ENCODE measurements around the gene GNL1. TPM values are rescaled to one million over a fixed set of nuclear protein-coding genes. Genes with fewer than 3 reads are reported as not detected.

GNL1 gene
- total RNA-seq, 1 experiment from 2014 or later = 81.3 TPM

DNA sequence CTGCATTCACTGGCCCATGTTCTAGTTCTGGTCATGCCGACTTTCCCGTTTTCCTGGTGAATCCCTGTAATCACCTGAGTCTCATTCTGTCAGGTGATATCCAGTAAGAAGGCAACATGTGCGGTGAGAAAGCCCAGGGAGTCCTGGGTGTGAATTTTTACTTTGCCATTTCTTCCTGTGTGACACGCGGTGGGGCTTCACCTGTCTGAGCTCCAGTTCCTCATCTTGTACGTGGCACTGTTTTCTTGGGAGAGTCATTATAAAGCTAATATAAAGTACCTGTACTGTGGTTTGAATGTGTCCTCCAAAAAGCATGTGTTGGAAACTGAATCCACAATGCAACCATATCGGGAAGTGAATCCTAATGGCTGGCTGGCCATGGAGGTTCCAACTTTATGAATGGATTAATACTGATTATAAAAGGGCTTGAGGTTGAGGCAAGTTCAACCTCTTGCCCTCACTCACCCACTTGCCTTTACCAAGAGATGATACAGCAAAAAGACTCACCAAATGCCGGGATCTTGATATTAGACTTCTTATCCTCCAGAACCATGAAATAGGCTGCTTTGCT, 61.9 kb downstream of the GNL1 start:
- intact Hi-C loops (cut with micrococcal nuclease; ENCODE audit: unreplicated experiment) = no loop called here
- H3K36me3 Mint-ChIP-seq (ENCODE audit: insufficient read depth, unreplicated experiment) = peaks cover 50% of the 10 kb centered on the region
- H3K9me3 Mint-ChIP-seq (ENCODE audit: low read depth, unreplicated experiment) = no peaks in the 10 kb centered on the region
- no TSS peak for BruUV-seq (replicated peaks)
- no peak overlapping the region for H3K27ac Mint-ChIP-seq (ENCODE audit: unreplicated experiment)
- DNase-seq = no peak
- H3K4me1 Mint-ChIP-seq (ENCODE audit: low read depth, unreplicated experiment) = peaks cover 27% of the 10 kb centered on the region
- CTCF ChIA-PET = interaction anchor here (0.7 to 1.4 kb wide), 2 partner anchors 27 to 48 kb away, joined by 3 read pairs; no protein-coding TSS in a partner anchor
- no peaks in the 10 kb centered on the region for H3K27me3 Mint-ChIP-seq (ENCODE audit: unreplicated experiment)
- TF ChIP-seq, protein P1, sequence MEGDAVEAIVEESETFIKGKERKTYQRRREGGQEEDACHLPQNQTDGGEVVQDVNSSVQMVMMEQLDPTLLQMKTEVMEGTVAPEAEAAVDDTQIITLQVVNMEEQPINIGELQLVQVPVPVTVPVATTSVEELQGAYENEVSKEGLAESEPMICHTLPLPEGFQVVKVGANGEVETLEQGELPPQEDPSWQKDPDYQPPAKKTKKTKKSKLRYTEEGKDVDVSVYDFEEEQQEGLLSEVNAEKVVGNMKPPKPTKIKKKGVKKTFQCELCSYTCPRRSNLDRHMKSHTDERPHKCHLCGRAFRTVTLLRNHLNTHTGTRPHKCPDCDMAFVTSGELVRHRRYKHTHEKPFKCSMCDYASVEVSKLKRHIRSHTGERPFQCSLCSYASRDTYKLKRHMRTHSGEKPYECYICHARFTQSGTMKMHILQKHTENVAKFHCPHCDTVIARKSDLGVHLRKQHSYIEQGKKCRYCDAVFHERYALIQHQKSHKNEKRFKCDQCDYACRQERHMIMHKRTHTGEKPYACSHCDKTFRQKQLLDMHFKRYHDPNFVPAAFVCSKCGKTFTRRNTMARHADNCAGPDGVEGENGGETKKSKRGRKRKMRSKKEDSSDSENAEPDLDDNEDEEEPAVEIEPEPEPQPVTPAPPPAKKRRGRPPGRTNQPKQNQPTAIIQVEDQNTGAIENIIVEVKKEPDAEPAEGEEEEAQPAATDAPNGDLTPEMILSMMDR (IDR thresholded peaks at IDR 0.05; ENCODE audit: unreplicated experiment) = no peak
- no peak overlapping the region for H3K4me3 Mint-ChIP-seq (ENCODE audit: low read depth, unreplicated experiment)

DNA sequence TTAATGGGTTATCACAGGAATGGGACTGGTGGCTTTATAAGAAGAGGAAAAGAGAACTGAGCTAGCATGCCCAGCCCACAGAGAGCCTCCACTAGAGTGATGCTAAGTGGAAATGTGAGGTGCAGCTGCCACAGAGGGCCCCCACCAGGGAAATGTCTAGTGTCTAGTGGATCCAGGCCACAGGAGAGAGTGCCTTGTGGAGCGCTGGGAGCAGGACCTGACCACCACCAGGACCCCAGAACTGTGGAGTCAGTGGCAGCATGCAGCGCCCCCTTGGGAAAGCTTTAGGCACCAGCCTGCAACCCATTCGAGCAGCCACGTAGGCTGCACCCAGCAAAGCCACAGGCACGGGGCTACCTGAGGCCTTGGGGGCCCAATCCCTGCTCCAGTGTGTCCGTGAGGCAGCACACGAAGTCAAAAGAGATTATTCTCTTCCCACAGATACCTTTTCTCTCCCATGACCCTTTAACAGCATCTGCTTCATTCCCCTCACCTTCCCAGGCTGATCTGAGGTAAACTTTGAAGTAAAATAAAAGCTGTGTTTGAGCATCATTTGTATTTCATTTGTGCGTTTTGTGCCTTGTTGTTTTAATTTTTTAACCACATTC, 62.5 kb downstream of the GNL1 start:
- intact Hi-C loops (cut with micrococcal nuclease; ENCODE audit: unreplicated experiment) = no loop called here
- no peaks in the 10 kb centered on the region for H3K9me3 Mint-ChIP-seq (ENCODE audit: low read depth, unreplicated experiment)
- no peak for DNase-seq
- BruUV-seq (replicated peaks) = no TSS peak
- no peak overlapping the region for H3K4me3 Mint-ChIP-seq (ENCODE audit: low read depth, unreplicated experiment)
- H3K27ac Mint-ChIP-seq (ENCODE audit: unreplicated experiment) = no peak overlapping the region
- TF ChIP-seq, protein P1 (IDR thresholded peaks at IDR 0.05; ENCODE audit: unreplicated experiment) = peak; percentile 22
- H3K4me1 Mint-ChIP-seq (ENCODE audit: low read depth, unreplicated experiment) = peaks cover 27% of the 10 kb centered on the region
- CTCF ChIA-PET = interaction anchor here (0.7 to 1.4 kb wide), 2 partner anchors 27 to 49 kb away, joined by 3 read pairs; no protein-coding TSS in a partner anchor
- no peaks in the 10 kb centered on the region for H3K27me3 Mint-ChIP-seq (ENCODE audit: unreplicated experiment)
- peaks cover 55% of the 10 kb centered on the region for H3K36me3 Mint-ChIP-seq (ENCODE audit: insufficient read depth, unreplicated experiment)

DNA sequence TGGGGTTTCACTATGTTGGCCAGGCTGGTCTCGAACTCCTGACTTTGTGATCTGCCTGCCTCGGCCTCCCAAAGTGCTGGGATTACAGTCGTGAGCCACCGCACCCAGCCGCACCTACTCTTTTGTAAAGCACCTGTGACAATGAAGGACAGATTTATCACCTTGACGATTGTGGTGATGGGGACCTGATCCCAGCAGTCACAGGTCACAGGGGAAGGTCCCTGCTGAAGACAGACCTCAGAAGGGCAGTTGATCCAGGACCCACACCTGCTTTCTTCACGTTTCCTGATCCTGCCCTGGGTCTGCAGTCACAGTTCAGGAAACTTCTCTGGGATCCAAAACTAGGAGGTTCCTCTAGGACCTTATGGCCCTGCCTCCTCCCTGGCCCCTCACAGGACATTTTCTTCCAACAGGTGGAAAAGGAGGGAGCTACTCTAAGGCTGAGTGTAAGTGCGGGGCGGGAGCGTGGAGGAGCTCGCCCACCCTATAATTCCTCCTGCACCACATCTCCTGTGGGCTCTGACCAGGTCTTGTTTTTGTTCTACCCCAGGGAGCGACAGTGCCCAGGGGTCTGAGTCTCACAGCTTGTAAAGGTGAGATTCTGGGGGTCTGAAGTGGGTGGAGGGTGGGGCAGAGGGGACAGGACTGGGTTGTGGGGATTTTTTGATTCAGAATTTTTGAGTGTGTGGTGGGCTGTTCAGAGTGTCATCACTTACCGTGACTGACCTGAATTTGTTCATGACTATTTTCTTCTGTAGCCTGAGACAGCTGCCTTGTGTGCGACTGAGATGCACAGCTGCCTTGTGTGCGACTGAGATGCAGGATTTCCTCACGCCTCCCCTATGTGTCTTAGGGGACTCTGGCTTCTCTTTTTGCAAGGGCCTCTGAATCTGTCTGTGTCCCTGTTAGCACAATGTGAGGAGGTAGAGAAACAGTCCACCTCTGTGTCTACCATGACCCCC, 64.0 kb downstream of the GNL1 start:
- no TSS peak for BruUV-seq (replicated peaks)
- Mint-ChIP-seq H3K36me3 (ENCODE audit: insufficient read depth, unreplicated experiment) (peaks cover 55% of the 10 kb centered on the region), H3K27me3 (ENCODE audit: unreplicated experiment) (peaks cover 10% of the 10 kb centered on the region), H3K27ac (ENCODE audit: unreplicated experiment) (no peak overlapping the region), H3K9me3 (ENCODE audit: low read depth, unreplicated experiment) (no peaks in the 10 kb centered on the region), H3K4me3 (ENCODE audit: low read depth, unreplicated experiment) (no peak overlapping the region), H3K4me1 (ENCODE audit: low read depth, unreplicated experiment) (peaks cover 24% of the 10 kb centered on the region)
- CTCF ChIA-PET = no interaction called here
- TF ChIP-seq, protein P1 (IDR thresholded peaks at IDR 0.05; ENCODE audit: unreplicated experiment) = no peak
- DNase-seq = no peak
- intact Hi-C loops (cut with micrococcal nuclease; ENCODE audit: unreplicated experiment) = no loop called here

Small RNA genes within 50 kb of the gene (microRNA-seq; reads per million reads assigned to microRNA genes)
- gene MIR877 = 1,036 reads per million, percentile 84 among the genes with 10 or more reads in this experiment

Other genes with a start within 250 kb of the GNL1 start
- 22.0 and 22.3 TPM in 2 replicates for gene TRIM39, start 229.6 kb downstream of the GNL1 start, total RNA-seq (2022)
- 53.3 and 64.2 TPM in 2 replicates for gene RPP21, start 211.3 kb downstream of the GNL1 start, total RNA-seq (2022)
- gene HLA-E, start 67.0 kb downstream of the GNL1 start, total RNA-seq (2022) = 161 and 230 TPM in 2 replicates
- 21.0 and 21.5 TPM in 2 replicates for gene PRR3, start 806 bp upstream of the GNL1 start, total RNA-seq (2022)
- gene ABCF1, start 15.0 kb upstream of the GNL1 start, total RNA-seq (2022) = 88.3 and 92.4 TPM in 2 replicates
- 119 and 134 TPM in 2 replicates for gene PPP1R10, start 60.8 kb upstream of the GNL1 start, total RNA-seq (2022)
- 103 and 107 TPM in 2 replicates for gene MRPS18B, start 61.4 kb upstream of the GNL1 start, total RNA-seq (2022)
- gene ATAT1, start 70.4 kb upstream of the GNL1 start, total RNA-seq (2022) = 23.0 and 30.0 TPM in 2 replicates
- 25.3 and 32.4 TPM in 2 replicates for gene C6orf136, start 90.6 kb upstream of the GNL1 start, total RNA-seq (2022)
- gene DHX16, start 116.5 kb upstream of the GNL1 start, total RNA-seq (2022) = 51.6 and 55.6 TPM in 2 replicates
- 22.0 and 28.2 TPM in 2 replicates for gene PPP1R18, start 130.2 kb upstream of the GNL1 start, total RNA-seq (2022)
- gene NRM, start 134.5 kb upstream of the GNL1 start, total RNA-seq (2022) = 22.8 and 30.2 TPM in 2 replicates
- gene MDC1, start 160.8 kb upstream of the GNL1 start, total RNA-seq (2022) = 62.4 and 66.6 TPM in 2 replicates
- 967 and 1,123 TPM in 2 replicates for gene TUBB, start 163.9 kb upstream of the GNL1 start, total RNA-seq (2022)
- 240 and 243 TPM in 2 replicates for gene FLOT1, start 186.2 kb upstream of the GNL1 start, total RNA-seq (2022)
- 270 and 458 TPM in 2 replicates for gene IER3, start 188.1 kb upstream of the GNL1 start, total RNA-seq (2022)

Measured in Calu3 (cell line).